Stimulated activated CD8-positive, alpha-beta memory T cell treated with anti-CD3 and anti-CD28 coated beads, Interleukin-7, amount 100 ng/mL, for 1 hour (primary cell): Measurements from ENCODE around the gene PREX1.
"Not testable (repeated sequence)": the region's sequence is repeated elsewhere in the genome, so short reads cannot be mapped to it uniquely, and the experiment has no call there.

ENCODE experiments used
- DNase-seq, 2 donors: peaks; one replicate each; pipeline ENCODE4 v3.0.0-alpha.2; 2020; ENCODE audit warnings: low read depth in 2 of 2

The PREX1 gene

DNA sequence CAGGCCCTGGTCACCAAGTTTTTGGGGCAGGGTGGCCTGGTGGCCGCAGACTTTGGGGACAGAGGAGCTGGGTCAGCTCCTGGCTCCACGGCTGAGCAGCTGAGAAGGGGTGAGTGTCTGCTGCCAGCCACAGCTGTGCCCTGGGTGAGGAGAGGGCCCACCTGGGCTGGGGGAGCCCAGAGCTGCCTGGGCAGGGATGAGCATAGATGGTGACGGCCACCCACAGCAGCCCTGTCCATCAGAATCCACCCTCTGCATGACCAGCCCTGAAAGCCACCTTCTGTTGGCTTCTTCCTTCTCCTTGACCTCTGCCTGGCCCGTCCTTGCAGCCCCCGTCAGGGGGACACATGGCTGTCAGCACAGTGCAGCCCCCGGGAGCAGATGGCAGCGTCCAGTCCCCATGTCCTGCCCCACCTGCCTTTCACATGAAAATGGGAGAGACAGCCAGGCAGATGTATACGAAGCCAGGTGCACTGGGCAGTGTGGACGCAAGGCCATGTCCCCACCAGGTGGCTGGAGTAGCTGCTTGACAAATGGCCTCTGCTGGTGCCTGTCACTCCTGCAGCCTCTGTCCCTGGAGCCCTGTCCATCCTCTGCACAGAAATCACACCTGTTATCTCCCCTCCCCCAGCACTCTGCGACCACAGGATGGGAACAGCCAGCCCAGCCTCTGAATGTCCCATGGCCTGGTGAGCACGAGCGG is 220.8 kb downstream of the PREX1 start:
- DNase-seq: no peak

- DNase-seq: no peak
These were observed 221.5 kb downstream of the PREX1 start for GRCh38 chr20:48606172-48606840.

GRCh38 chr20:48605364-48606171 is 222.2 kb downstream of the PREX1 start:
- no peak for DNase-seq

DNA sequence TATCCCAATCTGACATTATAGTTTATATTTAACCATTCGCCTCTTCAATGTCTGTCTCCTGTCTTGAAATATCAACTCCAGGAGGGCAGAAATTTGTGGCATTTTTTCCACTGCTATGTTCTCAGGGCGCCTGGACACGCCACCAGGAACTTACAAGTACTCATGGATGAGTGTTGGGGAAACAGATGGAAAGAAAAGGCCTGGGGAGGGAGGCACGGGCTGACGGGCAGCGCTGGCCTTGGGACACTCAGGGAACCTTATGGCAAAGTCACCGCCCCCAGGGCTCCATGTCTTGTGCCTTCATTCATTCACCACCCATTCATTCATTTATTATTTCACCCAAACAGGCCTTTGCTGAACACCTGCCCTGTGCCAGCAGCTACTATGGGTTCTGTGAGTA is 222.9 kb downstream of the PREX1 start:
- DNase-seq: no peak

DNA sequence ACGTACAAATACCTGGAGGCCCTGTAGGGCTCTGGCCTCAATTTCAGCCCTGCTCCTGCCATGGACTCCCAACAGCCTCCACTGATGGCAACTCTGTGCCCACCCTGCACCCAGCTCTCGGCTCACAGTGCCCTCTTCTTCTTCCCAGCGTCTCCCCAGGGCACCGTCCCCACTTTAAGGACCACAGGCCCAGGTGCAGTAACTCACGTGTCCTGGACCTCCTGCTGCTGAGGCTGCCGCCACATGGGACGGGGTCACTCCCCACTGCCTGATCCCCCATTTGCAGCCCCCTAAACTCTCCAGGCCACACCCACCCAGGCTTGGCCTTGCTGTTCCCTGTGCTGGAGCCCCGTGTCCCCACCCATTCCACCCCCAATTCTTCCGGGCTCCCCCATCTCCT is 223.4 kb downstream of the PREX1 start:
- DNase-seq: no peak

- no peak for DNase-seq
These were observed 223.9 kb downstream of the PREX1 start for GRCh38 chr20:48603819-48604405.

DNA sequence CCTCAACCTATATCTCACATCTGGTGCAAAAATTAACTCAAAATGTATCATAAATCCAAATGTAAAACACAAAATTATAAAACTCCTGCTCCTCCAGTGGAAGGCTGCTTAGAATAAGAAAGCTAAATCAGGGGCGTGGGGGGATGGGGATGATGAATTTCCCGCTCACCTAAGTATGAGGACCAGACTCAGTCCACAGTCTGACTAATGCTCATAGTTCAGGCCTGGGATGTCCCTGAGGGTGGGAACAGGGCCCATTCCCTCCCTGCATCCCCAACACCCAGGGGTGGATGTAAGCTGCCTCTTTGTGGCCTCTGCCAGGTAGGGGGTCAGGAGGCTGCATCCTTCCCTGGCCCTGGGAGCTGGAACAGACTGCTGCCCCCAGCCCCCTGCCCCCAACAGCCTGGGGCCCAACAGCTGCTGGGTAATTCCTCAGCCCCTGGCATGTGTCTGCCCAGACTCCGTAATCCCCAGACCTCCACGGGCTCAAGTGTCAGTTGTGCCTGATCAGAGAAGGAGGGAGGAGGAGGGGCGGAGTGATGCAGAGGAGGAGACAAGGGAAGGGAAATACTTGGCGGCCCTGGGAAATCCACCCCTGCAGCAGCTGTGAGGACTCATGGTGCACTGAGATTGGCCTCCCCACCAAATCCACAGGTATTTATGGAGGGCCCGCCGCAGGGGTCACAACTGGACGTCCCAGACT is 224.5 kb downstream of the PREX1 start:
- DNase-seq: no peak

- DNase-seq: no peak
These were observed 226.0 kb downstream of the PREX1 start for GRCh38 chr20:48601798-48602197.

- DNase-seq: no peak
These were observed 227.3 kb downstream of the PREX1 start for GRCh38 chr20:48600470-48600945.

GRCh38 chr20:48599748-48600469 is 227.9 kb downstream of the PREX1 start:
- DNase-seq: no peak

DNA sequence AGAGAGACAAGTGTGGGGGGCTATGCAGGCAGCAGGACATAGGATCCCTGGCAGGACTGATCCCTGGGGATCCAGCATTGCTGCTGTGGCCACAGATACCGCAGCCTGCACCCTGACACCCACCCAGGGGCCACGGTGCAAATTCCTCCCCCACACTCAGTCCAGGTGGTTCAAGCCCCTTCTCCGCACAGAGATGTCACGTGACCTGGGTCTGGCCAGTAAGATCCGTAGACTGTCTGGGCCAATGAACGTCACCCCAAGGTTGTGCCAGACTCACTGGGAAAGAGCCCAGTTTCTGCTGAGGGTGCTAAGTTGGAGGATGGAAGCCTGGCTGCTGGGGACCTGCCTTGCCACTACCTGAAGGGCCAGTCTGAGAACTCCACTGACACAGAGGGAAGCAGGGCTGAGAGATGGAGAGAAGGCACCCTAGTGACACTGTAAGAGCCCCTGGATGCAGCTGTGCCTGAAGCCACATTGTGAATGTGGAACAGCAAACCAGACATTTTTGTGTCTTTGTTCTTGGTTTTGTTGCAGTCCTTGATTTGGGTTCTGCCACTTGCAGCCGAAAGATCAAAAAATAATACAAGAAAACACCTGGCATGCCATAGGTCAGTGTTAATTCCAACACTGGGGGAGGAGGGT is 228.6 kb downstream of the PREX1 start:
- DNase-seq: no peak

GRCh38 chr20:48598303-48598941 is 229.4 kb downstream of the PREX1 start:
- DNase-seq: not testable (repeated sequence)

- no peak for DNase-seq
These were observed 230.1 kb downstream of the PREX1 start for GRCh38 chr20:48597521-48598302.

DNA sequence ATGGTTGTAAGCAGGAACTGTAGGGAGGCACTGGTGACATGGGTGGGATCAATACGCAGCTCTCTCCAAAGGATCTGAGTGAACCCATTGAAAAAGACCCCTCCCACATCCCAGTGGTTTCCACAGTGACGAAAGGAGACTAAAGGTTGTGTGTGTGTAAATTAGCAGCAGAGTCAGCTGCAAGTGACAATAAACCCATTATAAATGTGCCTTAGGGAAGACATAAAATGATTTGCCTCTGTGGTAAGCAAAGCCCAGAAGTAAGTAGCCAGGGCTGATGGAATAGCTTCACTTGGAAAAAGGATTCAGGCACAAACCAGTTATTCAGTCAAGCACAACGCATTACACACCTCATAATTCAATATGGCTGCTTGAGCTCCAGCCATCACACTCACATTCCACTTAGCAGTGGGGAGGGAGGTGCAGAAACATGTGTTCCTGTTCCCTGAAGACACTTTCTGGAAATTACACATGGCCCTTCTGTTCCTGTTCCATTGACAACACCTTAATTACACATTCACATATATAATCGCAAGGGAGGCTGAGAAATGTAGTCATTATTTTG is 231.4 kb downstream of the PREX1 start:
- no peak for DNase-seq

GRCh38 chr20:48595495-48596333 is 232.1 kb downstream of the PREX1 start:
- no peak for DNase-seq

DNA sequence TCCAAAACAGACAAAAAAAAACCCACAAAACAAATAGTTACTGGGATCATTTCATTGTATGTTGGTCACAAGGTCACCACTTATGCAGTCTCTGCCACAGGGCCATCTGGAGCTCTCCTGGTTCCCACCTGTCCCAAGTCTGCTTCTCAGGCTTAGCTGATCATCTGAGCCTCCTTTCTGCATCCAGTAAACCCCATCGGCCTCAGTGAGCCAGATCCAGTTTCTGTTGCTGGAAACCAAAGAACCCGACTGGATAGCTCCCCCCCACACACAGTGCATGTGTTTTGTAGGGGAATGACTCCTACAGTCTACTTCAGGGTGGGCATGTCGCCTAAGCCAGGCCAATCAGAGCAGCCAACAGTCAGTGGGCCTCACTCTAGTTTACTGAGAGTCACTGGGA is 233.3 kb downstream of the PREX1 start:
- DNase-seq: no peak

DNA sequence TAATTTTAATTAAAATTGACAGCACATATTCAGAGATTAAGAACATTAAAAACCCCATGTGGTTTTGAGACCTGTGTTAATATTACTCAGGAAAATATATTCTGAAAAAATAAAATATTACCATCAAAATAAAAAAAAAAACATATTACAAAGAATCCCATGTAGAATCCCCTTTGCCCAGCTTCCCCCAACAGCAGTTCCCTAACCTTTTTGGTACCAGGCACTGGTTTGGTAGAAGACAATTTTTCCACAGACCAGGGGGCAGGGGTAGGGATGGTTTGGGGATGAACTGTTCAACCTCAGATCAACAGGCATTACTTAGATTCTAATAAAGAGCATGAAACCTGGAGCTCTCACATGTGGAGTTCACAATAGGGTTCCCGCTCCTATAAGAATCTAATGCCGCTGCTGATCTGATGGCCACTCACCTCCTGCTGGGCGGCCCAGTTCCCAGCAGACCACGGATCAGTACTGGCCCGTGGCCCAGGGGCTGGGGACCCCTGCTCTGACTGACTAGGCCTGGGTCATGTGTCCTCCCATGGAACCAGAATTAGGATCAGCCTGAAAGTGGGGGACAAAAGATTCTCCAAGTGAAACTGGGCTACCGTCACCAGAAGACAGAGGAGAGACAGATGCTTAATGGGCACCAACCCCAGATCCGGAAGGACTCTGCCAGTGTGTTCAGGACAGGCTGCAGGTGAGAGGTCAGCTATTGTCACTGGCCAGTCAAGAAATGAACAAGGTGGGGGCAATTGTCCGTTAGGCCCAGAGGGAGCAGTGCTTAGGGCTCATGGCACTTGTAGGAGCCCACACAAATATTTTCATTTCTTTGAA is 235.5 kb downstream of the PREX1 start:
- no peak for DNase-seq
